Stomach (tissue), 9 donors: ENCODE data around the gene ABCC8. TPM values are rescaled to one million over a fixed set of nuclear protein-coding genes. Genes with fewer than 3 reads are reported as not detected.

Experiments used
- DNase-seq, 2 donors: peaks; one replicate each; pipeline versions ENCODE4 v3.0.0 to v3.0.0-alpha.2; 2013 to 2019
- H3K27ac ChIP-seq, 5 donors: fragments of 200-600 bp in 4 of 5; sonication (generic) in 4 of 5; one replicate each; pipeline ENCODE4 v1.5.1; 2013 to 2019; ENCODE audit warnings: mild to moderate bottlenecking in 1 of 5, moderate library complexity in 1 of 5
- H3K27me3 ChIP-seq, 3 donors: fragments of 200-600 bp; sonication (generic); one replicate each; pipeline ENCODE4 v1.5.1; 2017 to 2019; ENCODE audit warnings: mixed run types in 1 of 3
- H3K36me3 ChIP-seq, 4 donors: fragments of 200-600 bp; sonication (generic); 1 replicate in 3 of 4; 2 replicates in 1 of 4; pipeline ENCODE4 v1.5.1; 2016 to 2019
- H3K4me1 ChIP-seq, 4 donors: fragments of 200-600 bp; sonication (generic); one replicate each; pipeline ENCODE4 v1.5.1; 2016 to 2019
- H3K4me3 ChIP-seq, 4 donors: fragments of 200-600 bp; sonication (generic) in 3 of 4; one replicate each; pipeline ENCODE4 v1.5.1; 2016 to 2019; ENCODE audit warnings: mild to moderate bottlenecking in 1 of 4
- H3K9me3 ChIP-seq, 4 donors: fragments of 200-600 bp; sonication (generic); one replicate each; pipeline ENCODE4 v1.5.1; 2016 to 2019
- EP300 ChIP-seq: sonication (generic); formaldehyde crosslinking; IDR thresholded peaks from one replicate; pipeline ENCODE4 v1.6.1; 2017; ENCODE audit warnings: antibody characterized with exemption
- POLR2A ChIP-seq, 4 donors: fragments of 450-650 bp; IDR thresholded peaks; one replicate each; pipeline ENCODE4 v1.6.1; 2016; ENCODE audit warnings: antibody characterized with exemption in 4 of 4, control low read depth in 2 of 4, mild to moderate bottlenecking in 1 of 4, moderate library complexity in 1 of 4
- POLR2AphosphoS5 ChIP-seq, 3 donors: sonication (generic); formaldehyde crosslinking; IDR thresholded peaks; one replicate each; pipeline ENCODE4 v1.6.1; 2016; ENCODE audit warnings: antibody characterized with exemption in 3 of 3
- WGBS, 5 donors: extraction: QIAGEN DNeasy Blood & Tissue Kit in 3 of 5; methylation state at CpG; one replicate each; pipeline versions ENCODE4 v1.1.5 to v1.1.7; 2013 to 2018; 5-methylcytosine and 5-hydroxymethylcytosine counted together
- intact Hi-C: fragments of 100-400 bp; cut with DNase I; formaldehyde crosslinking; loops from one replicate; pipeline ENCODE4 v1.15.1; 2023; ENCODE audit warnings: low total_unique reads
- polyA plus RNA-seq, 3 donors: library from polyadenylated mRNA; stranded (reverse); fragments of 200-250 nt; gene quantifications; one replicate each; pipeline ENCODE4 v1.2.3, GENCODE V29; 2013
- total RNA-seq, 5 donors: library from RNA; depleted of rRNA; stranded (reverse); fragments of >200 nt; gene quantifications; one replicate each; pipeline versions ENCODE4 v1.1.0 to v1.2.3, GENCODE V29; 2014 to 2016
- TF ChIP-seq, protein P1 (sequence below), 7 experiments: fragments of 450-650 bp in 4 of 7; fragments of 200-600 bp in 3 of 7; sonication (generic) in 3 of 7; IDR thresholded peaks; one replicate each; pipeline ENCODE4 v1.5.1; 2016 to 2019; ENCODE audit warnings: antibody characterized with exemption in 7 of 7, control low read depth in 2 of 7, mild to moderate bottlenecking in 1 of 7
- donor health status: healthy with polysubstance abuse.
- donor health status: Bipolar disorder and iron deficiency.
- donor health status: healthy.

Gene ABCC8
- total and polyA plus RNA-seq, 8 donors: 3.9 to 69.6 (median 32.1) TPM; not detected in 1

DNA sequence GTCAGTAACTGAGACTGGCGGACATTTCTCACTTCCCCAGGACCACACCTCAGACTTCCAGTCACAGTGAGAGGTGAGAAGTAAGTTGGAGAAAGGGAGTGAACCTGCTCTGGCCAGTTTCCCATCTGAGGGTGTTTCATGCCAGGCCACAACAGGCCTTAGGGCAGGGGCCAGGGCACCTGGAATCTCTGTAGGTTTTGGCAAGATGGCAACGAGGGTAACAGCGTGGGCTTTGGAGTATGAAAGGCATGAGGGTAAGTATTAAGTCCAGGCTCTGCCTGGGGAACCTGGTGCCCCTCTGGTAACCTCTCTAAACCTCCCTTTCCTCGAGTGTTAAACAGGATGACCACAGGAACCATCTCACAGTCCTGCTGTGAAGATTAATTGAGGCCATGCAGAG, 28.5 kb upstream of the ABCC8 start:
- no peak for DNase-seq
- WGBS, 5 donors: 57 to 84% (median 67%) methylated on average over 4 of the region's 4 CpGs
- TF ChIP-seq POLR2AphosphoS5 (IDR thresholded peaks at IDR 0.05) (no peak), EP300 (no peak), POLR2A (IDR thresholded peaks at IDR 0.05) (no peak)
- TF ChIP-seq, protein P1, sequence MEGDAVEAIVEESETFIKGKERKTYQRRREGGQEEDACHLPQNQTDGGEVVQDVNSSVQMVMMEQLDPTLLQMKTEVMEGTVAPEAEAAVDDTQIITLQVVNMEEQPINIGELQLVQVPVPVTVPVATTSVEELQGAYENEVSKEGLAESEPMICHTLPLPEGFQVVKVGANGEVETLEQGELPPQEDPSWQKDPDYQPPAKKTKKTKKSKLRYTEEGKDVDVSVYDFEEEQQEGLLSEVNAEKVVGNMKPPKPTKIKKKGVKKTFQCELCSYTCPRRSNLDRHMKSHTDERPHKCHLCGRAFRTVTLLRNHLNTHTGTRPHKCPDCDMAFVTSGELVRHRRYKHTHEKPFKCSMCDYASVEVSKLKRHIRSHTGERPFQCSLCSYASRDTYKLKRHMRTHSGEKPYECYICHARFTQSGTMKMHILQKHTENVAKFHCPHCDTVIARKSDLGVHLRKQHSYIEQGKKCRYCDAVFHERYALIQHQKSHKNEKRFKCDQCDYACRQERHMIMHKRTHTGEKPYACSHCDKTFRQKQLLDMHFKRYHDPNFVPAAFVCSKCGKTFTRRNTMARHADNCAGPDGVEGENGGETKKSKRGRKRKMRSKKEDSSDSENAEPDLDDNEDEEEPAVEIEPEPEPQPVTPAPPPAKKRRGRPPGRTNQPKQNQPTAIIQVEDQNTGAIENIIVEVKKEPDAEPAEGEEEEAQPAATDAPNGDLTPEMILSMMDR (IDR thresholded peaks at IDR 0.05): no peak
- H3K36me3 ChIP-seq: peaks cover 0 to 3% (median 0%) of the 10 kb centered on the region in 4 donors
- no peaks in the 10 kb centered on the region for H3K4me1 ChIP-seq
- H3K27me3 ChIP-seq: no peaks in the 10 kb centered on the region
- no peaks in the 10 kb centered on the region for H3K9me3 ChIP-seq
- no peak overlapping the region for H3K4me3 ChIP-seq
- intact Hi-C loops: loop anchor here (2.0 to 10.0 kb wide), 2 partner anchors 120 to 270 kb away; no protein-coding TSS in a partner anchor
- no peak overlapping the region for H3K27ac ChIP-seq

DNA sequence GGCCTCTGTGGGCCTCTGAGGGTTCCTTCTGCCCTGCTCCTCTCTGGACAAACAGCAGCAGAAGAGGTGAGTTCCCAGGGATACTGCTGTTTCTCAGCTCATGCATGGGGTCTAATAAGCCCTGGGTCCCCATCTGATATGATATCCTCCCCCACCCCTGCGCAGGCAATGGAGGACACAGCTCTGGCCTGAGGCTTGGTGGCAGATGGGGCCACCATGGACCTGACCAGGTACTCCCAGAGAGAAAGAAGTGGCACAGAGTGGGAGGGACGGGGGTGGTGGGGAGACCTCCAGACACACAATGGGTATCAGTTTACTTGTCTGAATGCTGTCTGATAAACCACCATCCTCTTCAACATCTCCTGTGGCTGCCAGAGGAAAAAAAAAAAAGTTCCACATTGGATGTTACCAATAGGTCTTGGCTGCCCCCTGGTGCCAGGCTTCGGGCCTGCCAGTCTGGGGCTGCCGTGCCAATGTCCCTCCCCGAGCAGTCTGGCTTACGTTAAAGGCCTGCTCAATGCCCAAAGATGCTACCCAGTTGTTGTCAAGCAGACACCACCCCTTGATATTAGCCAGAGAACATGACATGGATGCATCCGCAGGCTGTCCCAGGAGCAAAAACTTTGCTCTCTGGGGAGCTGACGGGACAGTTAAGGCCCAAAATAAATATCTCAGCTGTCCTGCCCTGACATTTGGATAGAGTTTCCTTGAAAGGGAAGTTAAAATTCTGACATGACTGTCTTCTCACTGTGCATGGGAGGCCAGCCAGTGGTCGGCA, 27.9 kb upstream of the ABCC8 start:
- DNase-seq: peak; percentile 88 to 90
- 31 to 42% (median 33%) methylated on average over 7 to 9 of the region's 9 CpGs for WGBS, 5 donors
- peak in 1 of 3 donors; percentile 8 for TF ChIP-seq POLR2AphosphoS5 (IDR thresholded peaks at IDR 0.05)
- TF ChIP-seq POLR2A (IDR thresholded peaks at IDR 0.05): no peak
- TF ChIP-seq, protein P1 (IDR thresholded peaks at IDR 0.05): peak in 5 of 7 experiments; percentile 79 to 94 (median 88)
- H3K27me3 ChIP-seq: peaks cover 0 to 4% (median 0%) of the 10 kb centered on the region in 3 donors
- no peaks in the 10 kb centered on the region for H3K4me1 ChIP-seq
- no peak overlapping the region for H3K4me3 ChIP-seq
- intact Hi-C loops: loop anchor here (2.0 to 10.0 kb wide), 2 partner anchors 120 to 270 kb away; no protein-coding TSS in a partner anchor
- H3K36me3 ChIP-seq: peaks cover 0 to 3% (median 0%) of the 10 kb centered on the region in 4 donors
- H3K27ac ChIP-seq: no peak overlapping the region
- H3K9me3 ChIP-seq: no peaks in the 10 kb centered on the region

DNA sequence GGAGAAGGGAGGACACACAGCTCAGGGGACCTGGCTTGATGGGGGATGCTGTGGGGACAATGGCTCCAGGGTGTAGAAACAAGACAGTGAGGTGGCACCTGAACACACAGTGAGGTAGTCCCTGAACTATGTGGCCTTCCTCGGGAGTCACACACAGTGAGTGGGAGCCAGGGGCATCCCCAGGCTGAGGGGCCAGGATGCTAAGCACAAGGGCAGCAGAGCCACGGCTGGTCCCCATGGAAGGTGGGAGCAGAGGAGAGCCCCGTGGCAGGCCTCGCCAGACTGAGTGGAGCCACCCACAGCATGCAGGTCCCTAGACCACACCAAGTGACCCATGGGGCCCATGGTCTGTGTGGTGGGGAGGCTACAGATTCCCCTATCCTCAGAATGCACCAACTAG, 26.0 kb upstream of the ABCC8 start:
- WGBS, 5 donors: 64 to 95% (median 87%) methylated on average over 3 to 4 of the region's 4 CpGs
- no peak for DNase-seq
- no peak overlapping the region for H3K27ac ChIP-seq
- TF ChIP-seq, protein P1 (IDR thresholded peaks at IDR 0.05): no peak
- no peak for TF ChIP-seq POLR2AphosphoS5 (IDR thresholded peaks at IDR 0.05)
- no peak for TF ChIP-seq POLR2A (IDR thresholded peaks at IDR 0.05)
- no peak for TF ChIP-seq EP300
- peaks cover 0 to 4% (median 0%) of the 10 kb centered on the region in 3 donors for H3K27me3 ChIP-seq
- no peaks in the 10 kb centered on the region for H3K36me3 ChIP-seq
- H3K9me3 ChIP-seq: no peaks in the 10 kb centered on the region
- no peaks in the 10 kb centered on the region for H3K4me1 ChIP-seq
- H3K4me3 ChIP-seq: no peak overlapping the region
- intact Hi-C loops: loop anchor here (10.0 kb wide), 1 partner anchor 268 kb away; no protein-coding TSS in a partner anchor

DNA sequence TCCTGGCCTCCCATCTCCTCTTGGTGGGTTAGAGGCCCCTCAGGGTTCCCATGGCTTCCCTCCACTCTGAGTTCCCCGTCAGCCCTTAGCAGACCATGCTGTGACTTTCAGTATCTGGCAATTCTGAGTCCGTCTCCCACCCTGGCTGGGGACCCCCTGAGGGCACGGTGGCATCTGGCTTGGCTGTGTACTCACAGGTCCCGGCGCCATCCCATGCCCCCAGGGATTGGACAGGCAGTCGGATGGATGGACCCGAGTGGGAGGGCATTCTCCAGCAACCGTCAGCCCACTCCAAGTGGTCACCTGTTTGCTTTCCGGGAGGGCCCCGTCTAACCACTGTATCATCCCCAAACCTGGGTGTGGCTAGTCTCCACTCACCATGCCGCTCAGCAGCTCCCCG, 24.0 kb upstream of the ABCC8 start:
- WGBS, 5 donors: 88 to 96% (median 91%) methylated on average over 4 to 12 of the region's 12 CpGs
- Histone ChIP-seq H3K27me3 (peaks cover 0 to 4% (median 0%) of the 10 kb centered on the region in 3 donors), H3K36me3 (no peaks in the 10 kb centered on the region), H3K27ac (no peak overlapping the region), H3K4me3 (no peak overlapping the region), H3K4me1 (no peaks in the 10 kb centered on the region), H3K9me3 (no peaks in the 10 kb centered on the region)
- TF ChIP-seq POLR2AphosphoS5 (IDR thresholded peaks at IDR 0.05) (no peak), EP300 (no peak), POLR2A (IDR thresholded peaks at IDR 0.05) (no peak)
- TF ChIP-seq, protein P1 (IDR thresholded peaks at IDR 0.05): no peak
- no peak for DNase-seq
- intact Hi-C loops: loop anchor here (10.0 kb wide), 1 partner anchor 266 kb away; no protein-coding TSS in a partner anchor
